ENCODE measurements around the gene UCK1. TPM values are rescaled to one million over a fixed set of nuclear protein-coding genes. Genes with fewer than 3 reads are reported as not detected.
"Not testable (repeated sequence)": the region's sequence is repeated elsewhere in the genome, so short reads cannot be mapped to it uniquely, and the experiment has no call there.

The UCK1 gene
- polyA plus RNA-seq, 3 donors: 15.9 to 19.9 (median 16.3) TPM

- Mint-ChIP-seq H3K27me3 (ENCODE audit: low read depth in 3 of 3) (peaks cover 74 to 81% (median 77%) of the 10 kb centered on the region in 3 donors), H3K36me3 (peaks cover 0 to 11% of the 10 kb centered on the region in 2 donors), H3K9me3 (peaks cover 7 to 47% (median 34%) of the 10 kb centered on the region in 7 donors)
- H3K4me3 Mint-ChIP-seq; H3K4me2 ChIP-seq (replicated peaks; ENCODE audit: extremely low read depth, low read length, poor library complexity, severe bottlenecking); H3K36me3 ChIP-seq (replicated peaks in 1 of 2; ENCODE audit: control insufficient read depth in 1 of 2, insufficient read depth in 2 of 2, low read length in 2 of 2); H2AFZ ChIP-seq (ENCODE audit: insufficient read depth, low read depth, low read length, poor library complexity, severe bottlenecking); H3K27ac Mint-ChIP-seq; H3K4me1 Mint-ChIP-seq; H3K79me2 ChIP-seq (ENCODE audit: insufficient read depth, low read length); H3K9ac ChIP-seq (ENCODE audit: insufficient read depth, low read length, poor library complexity, severe bottlenecking); DNase-seq; H3K4me3 ChIP-seq (replicated peaks in 1 of 3; ENCODE audit: low read depth in 2 of 3, low read length in 3 of 3); H4K20me1 ChIP-seq (ENCODE audit: insufficient read depth, low read length); H3K27ac ChIP-seq (ENCODE audit: low read depth in 1 of 2, low read length in 2 of 2); H3K4me1 ChIP-seq (ENCODE audit: control insufficient read depth in 1 of 2, insufficient read depth in 2 of 2, low read length in 2 of 2); intact Hi-C loops (cut with micrococcal nuclease): not testable (repeated sequence)
- 100% methylated on average over 9 of the region's 10 CpGs for WGBS (ENCODE audit: insufficient coverage)
- H3K9me3 ChIP-seq (replicated peaks in 1 of 2; ENCODE audit: control insufficient read depth in 1 of 2, insufficient read depth in 1 of 2, low read length in 2 of 2): peaks cover 17 to 33% of the 10 kb centered on the region in 2 donors
- H3K27me3 ChIP-seq (ENCODE audit: control insufficient read depth in 2 of 2, insufficient read depth in 2 of 2, low read length in 2 of 2): peaks cover 34 to 57% of the 10 kb centered on the region in 2 donors
These were observed 18.1 kb upstream of the UCK1 start for GRCh38 chr9:131549186-131549585.

GRCh38 chr9:131546336-131547084 is 15.4 kb upstream of the UCK1 start:
- Histone ChIP-seq H3K36me3 (replicated peaks in 1 of 2; ENCODE audit: control insufficient read depth in 1 of 2, insufficient read depth in 2 of 2, low read length in 2 of 2) (no peaks in the 10 kb centered on the region), H3K27me3 (ENCODE audit: control insufficient read depth in 2 of 2, insufficient read depth in 2 of 2, low read length in 2 of 2) (peaks cover 30 to 53% of the 10 kb centered on the region in 2 donors), H3K9me3 (replicated peaks in 1 of 2; ENCODE audit: control insufficient read depth in 1 of 2, insufficient read depth in 1 of 2, low read length in 2 of 2) (peaks cover 39 to 45% of the 10 kb centered on the region in 2 donors), H3K4me2 (replicated peaks; ENCODE audit: extremely low read depth, low read length, poor library complexity, severe bottlenecking) (no peak overlapping the region), H3K79me2 (ENCODE audit: insufficient read depth, low read length) (no peaks in the 10 kb centered on the region), H4K20me1 (ENCODE audit: insufficient read depth, low read length) (no peaks in the 10 kb centered on the region), H2AFZ (ENCODE audit: insufficient read depth, low read depth, low read length, poor library complexity, severe bottlenecking) (no peak overlapping the region), H3K4me1 (ENCODE audit: control insufficient read depth in 1 of 2, insufficient read depth in 2 of 2, low read length in 2 of 2) (no peaks in the 10 kb centered on the region), H3K4me3 (replicated peaks in 1 of 3; ENCODE audit: low read depth in 2 of 3, low read length in 3 of 3) (no peak overlapping the region), H3K9ac (ENCODE audit: insufficient read depth, low read length, poor library complexity, severe bottlenecking) (no peak overlapping the region), H3K27ac (ENCODE audit: low read depth in 1 of 2, low read length in 2 of 2) (no peak overlapping the region)
- H3K9me3 Mint-ChIP-seq: peaks cover 15 to 65% (median 50%) of the 10 kb centered on the region in 7 donors
- TF ChIP-seq CTCF (IDR thresholded peaks at IDR 0.05): no peak
- H3K27ac Mint-ChIP-seq: no peak overlapping the region
- 5% methylated on average over 35 of the region's 49 CpGs for WGBS (ENCODE audit: insufficient coverage)
- DNase-seq: no peak
- H3K36me3 Mint-ChIP-seq: peaks cover 10 to 16% of the 10 kb centered on the region in 2 donors
- H3K4me3 Mint-ChIP-seq: peak overlapping the region; percentile 59 to 85
- peaks cover 6% of the 10 kb centered on the region for H3K4me1 Mint-ChIP-seq
- H3K27me3 Mint-ChIP-seq (ENCODE audit: low read depth in 3 of 3): peaks cover 69 to 78% (median 73%) of the 10 kb centered on the region in 3 donors
- intact Hi-C loops (cut with micrococcal nuclease): no loop called here

Data from CD14-positive monocyte (primary cell).